ENCODE data around the gene FBLN1. TPM values are rescaled to one million over a fixed set of nuclear protein-coding genes. Genes with fewer than 3 reads are reported as not detected.

The FBLN1 gene
- total RNA-seq, 1 donor from 2014 or later = 307 TPM

GRCh38 chr22:45516923-45517675 is 14.4 kb downstream of the FBLN1 start:
- DNase-seq (no peak), ATAC-seq (peak; percentile 60 to 81)
- Histone ChIP-seq H3K9me3 (no peaks in the 10 kb centered on the region), H3K4me3 (no peak overlapping the region), H3K36me3 (no peaks in the 10 kb centered on the region), H3K27ac (peak overlapping the region; percentile 61), H3K27me3 (ENCODE audit: low read depth) (peaks cover 8% of the 10 kb centered on the region), H3K4me1 (peaks cover 15% of the 10 kb centered on the region)
- intact Hi-C loops (cut with DNase I) = no loop called here
- TF ChIP-seq CTCF (IDR thresholded peaks at IDR 0.05) = no peak

- H3K4me3 ChIP-seq = no peak overlapping the region
- H3K36me3 ChIP-seq = no peaks in the 10 kb centered on the region
- H3K9me3 ChIP-seq = no peaks in the 10 kb centered on the region
- DNase-seq (no peak), ATAC-seq (no peak)
- peaks cover 8% of the 10 kb centered on the region for H3K27me3 ChIP-seq (ENCODE audit: low read depth)
- H3K4me1 ChIP-seq = peaks cover 15% of the 10 kb centered on the region
- no peak overlapping the region for H3K27ac ChIP-seq
- no peak for TF ChIP-seq CTCF (IDR thresholded peaks at IDR 0.05)
- intact Hi-C loops (cut with DNase I) = no loop called here
Measured at GRCh38 chr22:45518136-45518535, 15.5 kb downstream of the FBLN1 start.

GRCh38 chr22:45518580-45518991 is 15.9 kb downstream of the FBLN1 start:
- H3K4me1 ChIP-seq = peaks cover 15% of the 10 kb centered on the region
- H3K4me3 ChIP-seq = no peak overlapping the region
- no peaks in the 10 kb centered on the region for H3K36me3 ChIP-seq
- intact Hi-C loops (cut with DNase I) = no loop called here
- H3K27me3 ChIP-seq (ENCODE audit: low read depth) = peaks cover 8% of the 10 kb centered on the region
- peak; percentile 70 to 71 for ATAC-seq
- no peak overlapping the region for H3K27ac ChIP-seq
- H3K9me3 ChIP-seq = no peaks in the 10 kb centered on the region
- no peak for TF ChIP-seq CTCF (IDR thresholded peaks at IDR 0.05)
- no peak for DNase-seq

- ATAC-seq (no peak), DNase-seq (no peak)
- no peak overlapping the region for H3K27ac ChIP-seq
- H3K36me3 ChIP-seq = no peaks in the 10 kb centered on the region
- H3K4me3 ChIP-seq = no peak overlapping the region
- peaks cover 6% of the 10 kb centered on the region for H3K4me1 ChIP-seq
- H3K27me3 ChIP-seq (ENCODE audit: low read depth) = peaks cover 8% of the 10 kb centered on the region
- no peaks in the 10 kb centered on the region for H3K9me3 ChIP-seq
- intact Hi-C loops (cut with DNase I) = no loop called here
- TF ChIP-seq CTCF (IDR thresholded peaks at IDR 0.05) = no peak
Measured at GRCh38 chr22:45521178-45521577, 18.5 kb downstream of the FBLN1 start.

- H3K27ac ChIP-seq = no peak overlapping the region
- H3K27me3 ChIP-seq (ENCODE audit: low read depth) = peaks cover 2% of the 10 kb centered on the region
- peaks cover 3% of the 10 kb centered on the region for H3K4me1 ChIP-seq
- intact Hi-C loops (cut with DNase I) = no loop called here
- TF ChIP-seq CTCF (IDR thresholded peaks at IDR 0.05) = no peak
- no peaks in the 10 kb centered on the region for H3K9me3 ChIP-seq
- ATAC-seq = no peak
- no peak for DNase-seq
- no peaks in the 10 kb centered on the region for H3K36me3 ChIP-seq
- no peak overlapping the region for H3K4me3 ChIP-seq
Measured at GRCh38 chr22:45522462-45522861, 19.8 kb downstream of the FBLN1 start.
